Mesothelial cell of epicardium (in vitro differentiated cells): ENCODE results near the gene CAMK2N1. TPM values are rescaled to one million over a fixed set of nuclear protein-coding genes. Genes with fewer than 3 reads are reported as not detected.

Source experiments
- DNase-seq, 2 experiments: peaks; one replicate each; pipeline ENCODE4 v3.0.0; 2021; ENCODE audit warnings: low spot score in 2 of 2; ENCODE audit not compliant: unreplicated experiment in 2 of 2
- H3K27ac Mint-ChIP-seq: 2 replicates; pipeline ENCODE4 v1.8.0; 2021; ENCODE audit warnings: mixed read lengths
- H3K27me3 Mint-ChIP-seq: 2 replicates; pipeline ENCODE4 v1.8.0; 2021; ENCODE audit warnings: low read depth, mixed read lengths
- H3K36me3 Mint-ChIP-seq: 2 replicates; pipeline ENCODE4 v1.8.0; 2021; ENCODE audit warnings: mixed read lengths
- H3K4me1 Mint-ChIP-seq: 2 replicates; pipeline ENCODE4 v1.8.0; 2021; ENCODE audit warnings: mixed read lengths
- H3K4me3 Mint-ChIP-seq: 2 replicates; pipeline ENCODE4 v1.8.0; 2021; ENCODE audit warnings: mild to moderate bottlenecking, moderate library complexity, mixed read lengths
- H3K9me3 Mint-ChIP-seq: 2 replicates; pipeline ENCODE4 v1.8.0; 2021; ENCODE audit warnings: mixed read lengths
- CTCF ChIP-seq: fragments of 200-600 bp; sonication (generic); IDR thresholded peaks from one replicate; pipeline ENCODE4 v1.5.0; 2021; ENCODE audit warnings: antibody characterized with exemption; ENCODE audit not compliant: unreplicated experiment
- total RNA-seq: library from RNA; stranded (reverse); gene quantifications from 3 replicates; pipeline ENCODE4 v1.2.1, GENCODE V29; 2021

The CAMK2N1 gene
- total RNA-seq, 1 donor from 2014 or later = 29.1 TPM

- no peak for DNase-seq
- no peak overlapping the region for H3K27ac Mint-ChIP-seq
- H3K9me3 Mint-ChIP-seq = no peaks in the 10 kb centered on the region
- peaks cover 30% of the 10 kb centered on the region for H3K27me3 Mint-ChIP-seq
- no peak overlapping the region for H3K4me3 Mint-ChIP-seq
- TF ChIP-seq CTCF = no peak
- no peaks in the 10 kb centered on the region for H3K36me3 Mint-ChIP-seq
- peaks cover 60% of the 10 kb centered on the region for H3K4me1 Mint-ChIP-seq
Measured at GRCh38 chr1:20479840-20480239, 6.2 kb downstream of the CAMK2N1 start.

GRCh38 chr1:20478057-20478635, 7.9 kb downstream of the CAMK2N1 start:
- Mint-ChIP-seq H3K27me3 (peaks cover 16% of the 10 kb centered on the region), H3K27ac (no peak overlapping the region), H3K4me3 (no peak overlapping the region), H3K36me3 (no peaks in the 10 kb centered on the region), H3K4me1 (peaks cover 53% of the 10 kb centered on the region), H3K9me3 (no peaks in the 10 kb centered on the region)
- TF ChIP-seq CTCF = no peak
- no peak for DNase-seq

- no peak for TF ChIP-seq CTCF
Measured at GRCh38 chr1:20477348-20478056, 8.5 kb downstream of the CAMK2N1 start.

GRCh38 chr1:20476265-20477038, 9.6 kb downstream of the CAMK2N1 start:
- H3K9me3 Mint-ChIP-seq = no peaks in the 10 kb centered on the region
- no peak for DNase-seq

More at GRCh38 chr1:20477348-20478056, 8.5 kb downstream of the CAMK2N1 start:
- no peaks in the 10 kb centered on the region for H3K9me3 Mint-ChIP-seq
- H3K4me3 Mint-ChIP-seq = no peak overlapping the region
- H3K27ac Mint-ChIP-seq = peak overlapping the region; percentile 75
- DNase-seq = no peak
- no peaks in the 10 kb centered on the region for H3K36me3 Mint-ChIP-seq
- H3K27me3 Mint-ChIP-seq = peaks cover 11% of the 10 kb centered on the region
- peaks cover 49% of the 10 kb centered on the region for H3K4me1 Mint-ChIP-seq

GRCh38 chr1:20474996-20475395, 11.0 kb downstream of the CAMK2N1 start:
- Mint-ChIP-seq H3K27me3 (peaks cover 4% of the 10 kb centered on the region), H3K36me3 (no peaks in the 10 kb centered on the region), H3K27ac (no peak overlapping the region), H3K4me3 (no peak overlapping the region), H3K9me3 (no peaks in the 10 kb centered on the region), H3K4me1 (peaks cover 40% of the 10 kb centered on the region)
- TF ChIP-seq CTCF = no peak
- DNase-seq = no peak

More at GRCh38 chr1:20476265-20477038, 9.6 kb downstream of the CAMK2N1 start:
- H3K27ac Mint-ChIP-seq = peak overlapping the region; percentile 59
- TF ChIP-seq CTCF = no peak
- H3K4me3 Mint-ChIP-seq = peak overlapping the region; percentile 17
- H3K36me3 Mint-ChIP-seq = no peaks in the 10 kb centered on the region
- H3K4me1 Mint-ChIP-seq = peaks cover 43% of the 10 kb centered on the region
- peaks cover 2% of the 10 kb centered on the region for H3K27me3 Mint-ChIP-seq
